ENCODE results near the gene CLDN5. TPM values are rescaled to one million over a fixed set of nuclear protein-coding genes. Genes with fewer than 3 reads are reported as not detected.

CLDN5 gene
- total RNA-seq, 1 donor from 2014 or later = not detected

DNA sequence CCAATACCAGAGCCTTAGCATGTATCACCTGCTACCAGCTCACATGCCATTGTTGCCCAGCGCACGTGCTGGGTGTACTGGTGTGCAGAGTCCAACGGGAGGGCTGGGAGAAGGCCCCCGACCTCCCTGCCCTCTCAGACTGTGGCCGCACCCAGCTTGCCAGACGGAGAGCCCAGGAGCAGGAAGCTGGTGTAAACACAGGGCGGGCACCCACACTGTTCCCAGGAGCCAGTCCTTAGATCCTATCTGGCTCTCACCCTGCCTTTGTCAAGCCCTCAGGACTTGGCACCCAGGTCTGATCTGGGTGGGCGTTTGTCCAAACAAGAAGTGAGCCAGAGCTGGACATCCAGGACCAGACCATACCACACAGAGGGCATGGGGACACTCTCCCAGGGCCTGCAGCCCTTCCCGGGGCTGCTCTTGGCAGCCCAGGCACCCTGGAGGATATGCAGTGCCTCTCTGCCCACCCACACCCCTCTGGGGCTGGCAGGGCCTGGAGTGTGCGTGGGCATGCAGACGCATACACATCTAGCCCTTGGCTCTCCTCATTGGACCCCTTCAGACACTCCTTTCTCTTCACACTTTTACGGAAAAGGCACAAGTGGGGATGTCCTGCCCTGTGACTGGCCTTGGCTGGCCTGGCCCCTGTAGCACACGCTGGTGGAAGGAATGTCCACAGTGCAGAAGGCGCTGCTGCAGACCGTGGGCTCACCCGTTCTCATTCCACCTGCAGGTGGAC is 19.9 kb upstream of the CLDN5 start:
- no peak overlapping the region for H3K27ac Mint-ChIP-seq (ENCODE audit: unreplicated experiment)
- H3K4me2 ChIP-seq (ENCODE audit: low read length) = no peak overlapping the region
- no peaks in the 10 kb centered on the region for H3K79me2 ChIP-seq (ENCODE audit: insufficient read depth, low read length)
- H3K4me1 Mint-ChIP-seq (ENCODE audit: low read depth, unreplicated experiment) = no peaks in the 10 kb centered on the region
- H3K9me3 Mint-ChIP-seq (ENCODE audit: unreplicated experiment) = no peaks in the 10 kb centered on the region
- H3K27ac ChIP-seq (ENCODE audit: low read depth, low read length) = no peak overlapping the region
- H3K9me3 ChIP-seq (ENCODE audit: insufficient read depth, low read depth, low read length) = no peaks in the 10 kb centered on the region
- no peaks in the 10 kb centered on the region for H3K36me3 ChIP-seq (ENCODE audit: insufficient read depth, low read length)
- H3K4me3 Mint-ChIP-seq (ENCODE audit: unreplicated experiment) = no peak overlapping the region
- H3K27me3 Mint-ChIP-seq (ENCODE audit: low read depth, unreplicated experiment) = peaks cover 22% of the 10 kb centered on the region
- H3K36me3 Mint-ChIP-seq (ENCODE audit: low read depth, unreplicated experiment) = no peaks in the 10 kb centered on the region
- no peaks in the 10 kb centered on the region for H3K4me1 ChIP-seq (ENCODE audit: insufficient read depth, low read length)
- DNase-seq (ENCODE audit: low read depth) (no peak), FAIRE-seq (no peak)
- H2AFZ ChIP-seq (ENCODE audit: low read depth, low read length) = no peak overlapping the region
- H3K9ac ChIP-seq (ENCODE audit: low read length) = no peak overlapping the region
- H3K27me3 ChIP-seq (ENCODE audit: insufficient read depth, low read length) = no peaks in the 10 kb centered on the region
- no peak overlapping the region for H3K4me3 ChIP-seq (ENCODE audit: insufficient read depth, low read depth, low read length)
- H4K20me1 ChIP-seq (ENCODE audit: insufficient read depth, low read length) = no peaks in the 10 kb centered on the region
- TF ChIP-seq, protein P1, sequence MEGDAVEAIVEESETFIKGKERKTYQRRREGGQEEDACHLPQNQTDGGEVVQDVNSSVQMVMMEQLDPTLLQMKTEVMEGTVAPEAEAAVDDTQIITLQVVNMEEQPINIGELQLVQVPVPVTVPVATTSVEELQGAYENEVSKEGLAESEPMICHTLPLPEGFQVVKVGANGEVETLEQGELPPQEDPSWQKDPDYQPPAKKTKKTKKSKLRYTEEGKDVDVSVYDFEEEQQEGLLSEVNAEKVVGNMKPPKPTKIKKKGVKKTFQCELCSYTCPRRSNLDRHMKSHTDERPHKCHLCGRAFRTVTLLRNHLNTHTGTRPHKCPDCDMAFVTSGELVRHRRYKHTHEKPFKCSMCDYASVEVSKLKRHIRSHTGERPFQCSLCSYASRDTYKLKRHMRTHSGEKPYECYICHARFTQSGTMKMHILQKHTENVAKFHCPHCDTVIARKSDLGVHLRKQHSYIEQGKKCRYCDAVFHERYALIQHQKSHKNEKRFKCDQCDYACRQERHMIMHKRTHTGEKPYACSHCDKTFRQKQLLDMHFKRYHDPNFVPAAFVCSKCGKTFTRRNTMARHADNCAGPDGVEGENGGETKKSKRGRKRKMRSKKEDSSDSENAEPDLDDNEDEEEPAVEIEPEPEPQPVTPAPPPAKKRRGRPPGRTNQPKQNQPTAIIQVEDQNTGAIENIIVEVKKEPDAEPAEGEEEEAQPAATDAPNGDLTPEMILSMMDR (IDR thresholded peaks at IDR 0.05; ENCODE audit: insufficient read depth, low read depth, low read length) = no peak
- no peak for TF ChIP-seq EZH2 (IDR thresholded peaks at IDR 0.05; ENCODE audit: insufficient read depth, low read length)

DNA sequence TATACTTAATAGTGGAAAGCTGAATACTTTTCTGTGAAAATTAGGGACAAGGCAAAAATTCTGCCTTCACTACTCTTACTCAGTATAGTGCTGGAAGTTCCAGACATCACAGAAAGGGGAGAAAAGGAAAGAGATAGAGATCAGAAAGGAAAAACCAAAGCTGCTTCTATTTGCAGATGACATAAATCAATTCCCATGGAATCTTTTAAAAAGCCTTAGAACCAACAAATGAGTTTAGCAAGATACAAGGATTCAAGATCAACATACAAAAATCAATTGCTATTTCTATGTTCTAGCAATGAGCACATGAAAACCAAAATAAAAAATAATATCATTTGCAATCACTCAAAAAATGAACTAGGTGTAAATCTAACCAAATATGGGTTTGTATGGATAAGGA is 16.2 kb upstream of the CLDN5 start:
- H3K27ac Mint-ChIP-seq (ENCODE audit: unreplicated experiment) = no peak overlapping the region

More for the DNA sequence above, 16.2 kb upstream of the CLDN5 start:
- FAIRE-seq = no peak
- Histone ChIP-seq H3K9me3 (ENCODE audit: insufficient read depth, low read depth, low read length) (no peaks in the 10 kb centered on the region), H3K9ac (ENCODE audit: low read length) (no peak overlapping the region), H3K4me3 (ENCODE audit: insufficient read depth, low read depth, low read length) (no peak overlapping the region), H3K4me1 (ENCODE audit: insufficient read depth, low read length) (no peaks in the 10 kb centered on the region), H3K4me2 (ENCODE audit: low read length) (no peak overlapping the region), H3K36me3 (ENCODE audit: insufficient read depth, low read length) (no peaks in the 10 kb centered on the region), H3K27ac (ENCODE audit: low read depth, low read length) (no peak overlapping the region), H2AFZ (ENCODE audit: low read depth, low read length) (no peak overlapping the region), H4K20me1 (ENCODE audit: insufficient read depth, low read length) (no peaks in the 10 kb centered on the region), H3K79me2 (ENCODE audit: insufficient read depth, low read length) (no peaks in the 10 kb centered on the region), H3K27me3 (ENCODE audit: insufficient read depth, low read length) (no peaks in the 10 kb centered on the region)
- no peaks in the 10 kb centered on the region for H3K36me3 Mint-ChIP-seq (ENCODE audit: low read depth, unreplicated experiment)
- no peak overlapping the region for H3K4me3 Mint-ChIP-seq (ENCODE audit: unreplicated experiment)
- peaks cover 10% of the 10 kb centered on the region for H3K27me3 Mint-ChIP-seq (ENCODE audit: low read depth, unreplicated experiment)
- no peaks in the 10 kb centered on the region for H3K9me3 Mint-ChIP-seq (ENCODE audit: unreplicated experiment)
- DNase-seq (ENCODE audit: low read depth) = no peak
- no peak for TF ChIP-seq EZH2 (IDR thresholded peaks at IDR 0.05; ENCODE audit: insufficient read depth, low read length)
- TF ChIP-seq, protein P1 (IDR thresholded peaks at IDR 0.05; ENCODE audit: insufficient read depth, low read depth, low read length) = no peak
- H3K4me1 Mint-ChIP-seq (ENCODE audit: low read depth, unreplicated experiment) = no peaks in the 10 kb centered on the region

Measured in astrocyte (in vitro differentiated cells and primary cell).